Activated CD4-positive, CD25-positive, alpha-beta regulatory T cell (primary cell): Measurements from ENCODE around the gene TIAL1.
A peak's percentile ranks its signal among the peaks of the same experiment; 100 is the strongest.
"Not testable (repeated sequence)": the region's sequence is repeated elsewhere in the genome, so short reads cannot be mapped to it uniquely, and the experiment has no call there.

Experiments used
- DNase-seq, 4 experiments: peaks; one replicate each; lab custom pipeline; 2025; lab: John Stamatoyannopoulos, UW

TIAL1 gene

GRCh38 chr10:119613741-119614140, 17.0 kb upstream of the TIAL1 start:
- no peak for DNase-seq

- DNase-seq, result no peak
These were observed 14.7 kb upstream of the TIAL1 start for GRCh38 chr10:119611433-119611832.

- no peak for DNase-seq
These were observed 12.8 kb upstream of the TIAL1 start for GRCh38 chr10:119609516-119609915.

GRCh38 chr10:119608316-119609155, 11.8 kb upstream of the TIAL1 start:
- no peak for DNase-seq

- no peak for DNase-seq
These were observed 7.7 kb upstream of the TIAL1 start for GRCh38 chr10:119604468-119604867.

- DNase-seq, result no peak
These were observed 5.7 kb upstream of the TIAL1 start for GRCh38 chr10:119602241-119603095.

GRCh38 chr10:119598397-119598796, 1.6 kb upstream of the TIAL1 start:
- no peak for DNase-seq

GRCh38 chr10:119597405-119598186, 832 bp upstream of the TIAL1 start:
- no peak for DNase-seq

- peak; percentile 17 to 50 (median 30) for DNase-seq
These were observed 868 bp downstream of the TIAL1 start for GRCh38 chr10:119595676-119596515.

- no peak for DNase-seq
These were observed 1.6 kb downstream of the TIAL1 start for GRCh38 chr10:119595134-119595675.

GRCh38 chr10:119588071-119588470, 8.7 kb downstream of the TIAL1 start:
- DNase-seq, result no peak

- DNase-seq, result no peak
These were observed 18.4 kb downstream of the TIAL1 start for GRCh38 chr10:119578355-119578754.

- DNase-seq, result no peak
These were observed 20.8 kb downstream of the TIAL1 start for GRCh38 chr10:119575991-119576390.

GRCh38 chr10:119575506-119575905, 21.3 kb downstream of the TIAL1 start:
- no peak for DNase-seq

GRCh38 chr10:119567978-119568377, 28.8 kb downstream of the TIAL1 start:
- no peak for DNase-seq

- no peak for DNase-seq
These were observed 34.7 kb downstream of the TIAL1 start for GRCh38 chr10:119562097-119562496.

GRCh38 chr10:119559511-119559910, 37.3 kb downstream of the TIAL1 start:
- not testable (repeated sequence) for DNase-seq

- DNase-seq, result not testable (repeated sequence)
These were observed 40.7 kb downstream of the TIAL1 start for GRCh38 chr10:119556081-119556480.

GRCh38 chr10:119555178-119555784, 41.5 kb downstream of the TIAL1 start:
- no peak for DNase-seq

GRCh38 chr10:119550827-119551226, 45.9 kb downstream of the TIAL1 start:
- DNase-seq, result no peak
